Ascending aorta (tissue), 2 donors: ENCODE measurements around the gene EMILIN2. TPM values are rescaled to one million over a fixed set of nuclear protein-coding genes. Genes with fewer than 3 reads are reported as not detected.

Source experiments
- DNase-seq, 2 donors: peaks; one replicate each; pipeline ENCODE4 v3.0.0-alpha.2; 2019; ENCODE audit warnings: low spot score in 2 of 2
- H3K27ac ChIP-seq, 2 donors: fragments of 200-600 bp; sonication (generic); one replicate each; pipeline ENCODE4 v1.5.1; 2016 to 2017; ENCODE audit warnings: mild to moderate bottlenecking in 1 of 2
- H3K27me3 ChIP-seq: fragments of 200-600 bp; sonication (generic); one replicate; pipeline ENCODE4 v1.5.1; 2017
- H3K36me3 ChIP-seq, 2 donors: fragments of 200-600 bp; sonication (generic); one replicate each; pipeline ENCODE4 v1.5.1; 2016
- H3K4me1 ChIP-seq, 2 donors: fragments of 200-600 bp; sonication (generic); one replicate each; pipeline ENCODE4 v1.5.1; 2016 to 2017; ENCODE audit warnings: mild to moderate bottlenecking in 1 of 2
- H3K4me3 ChIP-seq, 2 donors: fragments of 200-600 bp; sonication (generic); one replicate each; pipeline ENCODE4 v1.5.1; 2016 to 2017; ENCODE audit warnings: mild to moderate bottlenecking in 1 of 2
- H3K9me3 ChIP-seq, 2 donors: fragments of 200-600 bp; sonication (generic); one replicate each; pipeline ENCODE4 v1.5.1; 2016
- CTCF ChIP-seq, 3 experiments: fragments of 200-600 bp in 2 of 3; fragments of 450-650 bp in 1 of 3; sonication (generic) in 2 of 3; IDR thresholded peaks; one replicate each; pipeline ENCODE4 v1.5.1; 2016 to 2019; ENCODE audit warnings: antibody characterized with exemption in 3 of 3, mild to moderate bottlenecking in 1 of 3, moderate library complexity in 1 of 3
- intact Hi-C: fragments of 100-400 bp; cut with DNase I; formaldehyde crosslinking; loops from one replicate; pipeline ENCODE4 v1.15.1; 2023
- total RNA-seq: library from RNA; depleted of rRNA; stranded (reverse); fragments of >200 nt; gene quantifications from one replicate; pipeline ENCODE4 v1.1.0, GENCODE V29; 2016

EMILIN2 gene
- total RNA-seq, 1 donor from 2014 or later = 22.4 TPM

GRCh38 chr18:2895391-2895790 lies 48.6 kb downstream of the EMILIN2 start:
- Histone ChIP-seq H3K27ac (no peak overlapping the region), H3K4me3 (no peak overlapping the region), H3K4me1 (peaks cover 0 to 6% of the 10 kb centered on the region in 2 donors), H3K36me3 (peaks cover 0 to 3% of the 10 kb centered on the region in 2 donors), H3K27me3 (no peaks in the 10 kb centered on the region), H3K9me3 (no peaks in the 10 kb centered on the region)
- DNase-seq = peak in 1 of 2 donors; percentile 51
- no peak for TF ChIP-seq CTCF (IDR thresholded peaks at IDR 0.05)
- intact Hi-C loops = no loop called here

- peak in 1 of 2 donors; percentile 8 for DNase-seq
- intact Hi-C loops = no loop called here
- Histone ChIP-seq H3K9me3 (no peaks in the 10 kb centered on the region), H3K4me3 (no peak overlapping the region), H3K4me1 (peaks cover 0 to 6% of the 10 kb centered on the region in 2 donors), H3K36me3 (peaks cover 0 to 3% of the 10 kb centered on the region in 2 donors), H3K27ac (no peak overlapping the region), H3K27me3 (no peaks in the 10 kb centered on the region)
- no peak for TF ChIP-seq CTCF (IDR thresholded peaks at IDR 0.05)
Measured at GRCh38 chr18:2896990-2897389, 50.2 kb downstream of the EMILIN2 start.

DNA sequence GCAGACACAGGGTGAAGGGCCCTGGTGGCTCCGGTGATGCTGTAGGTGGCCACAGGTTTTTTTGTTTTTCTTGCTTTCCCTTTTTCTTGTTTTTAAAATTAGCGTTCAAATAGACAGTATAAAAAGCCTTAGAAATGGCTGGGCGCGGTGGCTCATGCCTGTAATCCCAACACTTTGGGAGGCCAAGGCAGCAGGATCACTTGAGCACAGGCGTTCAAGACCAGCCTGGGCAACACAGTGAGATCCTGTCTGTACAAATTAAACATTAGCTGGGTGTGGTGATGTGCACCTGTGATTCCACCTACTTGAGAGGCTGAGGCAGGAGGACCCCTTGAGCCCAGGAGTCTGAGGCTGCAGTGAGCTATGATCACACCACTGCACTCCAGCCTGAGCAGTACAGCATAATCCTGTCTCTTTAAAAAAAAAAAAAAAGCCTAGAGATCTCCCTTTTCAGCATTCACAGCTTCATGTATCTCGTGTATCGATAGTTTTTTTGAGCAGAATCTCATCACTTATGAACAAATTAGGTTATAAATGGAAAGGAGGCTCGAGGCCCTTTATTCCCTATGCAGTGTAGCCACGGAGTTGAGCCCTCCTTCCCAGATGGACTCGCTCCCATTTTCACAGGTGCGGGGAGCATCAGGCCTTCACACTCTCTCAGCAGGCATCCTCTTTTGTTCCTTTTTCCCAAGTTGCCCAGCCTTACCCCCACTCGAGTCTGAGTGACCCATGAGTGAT lies 50.8 kb downstream of the EMILIN2 start:
- intact Hi-C loops = no loop called here
- Histone ChIP-seq H3K4me3 (no peak overlapping the region), H3K27ac (no peak overlapping the region), H3K4me1 (peaks cover 0 to 7% of the 10 kb centered on the region in 2 donors), H3K36me3 (peaks cover 0 to 3% of the 10 kb centered on the region in 2 donors), H3K27me3 (no peaks in the 10 kb centered on the region), H3K9me3 (no peaks in the 10 kb centered on the region)
- no peak for TF ChIP-seq CTCF (IDR thresholded peaks at IDR 0.05)
- DNase-seq = no peak

DNA sequence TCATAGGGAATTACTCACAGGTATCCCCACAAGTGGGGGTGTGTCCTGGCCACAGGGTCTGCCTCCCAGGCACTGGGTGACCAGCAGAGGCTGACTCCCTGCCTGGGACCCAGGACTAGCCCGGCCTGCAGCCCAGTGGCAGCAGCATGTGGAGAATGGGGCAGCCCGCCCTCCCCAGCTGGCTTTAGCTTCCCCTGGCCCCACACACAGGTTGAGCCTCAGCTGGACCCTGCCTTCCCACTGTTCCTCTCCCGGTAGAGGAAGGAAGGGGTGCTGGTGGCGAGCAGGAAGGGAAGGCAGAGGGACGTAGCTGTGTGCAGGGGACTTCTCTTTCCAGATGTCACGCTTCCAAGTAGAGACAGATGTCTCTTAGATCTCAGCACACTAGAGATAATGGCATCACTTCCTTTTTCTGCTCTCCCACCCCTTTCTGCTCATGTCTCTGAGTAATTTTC lies 51.4 kb downstream of the EMILIN2 start:
- H3K27ac ChIP-seq = no peak overlapping the region

DNA sequence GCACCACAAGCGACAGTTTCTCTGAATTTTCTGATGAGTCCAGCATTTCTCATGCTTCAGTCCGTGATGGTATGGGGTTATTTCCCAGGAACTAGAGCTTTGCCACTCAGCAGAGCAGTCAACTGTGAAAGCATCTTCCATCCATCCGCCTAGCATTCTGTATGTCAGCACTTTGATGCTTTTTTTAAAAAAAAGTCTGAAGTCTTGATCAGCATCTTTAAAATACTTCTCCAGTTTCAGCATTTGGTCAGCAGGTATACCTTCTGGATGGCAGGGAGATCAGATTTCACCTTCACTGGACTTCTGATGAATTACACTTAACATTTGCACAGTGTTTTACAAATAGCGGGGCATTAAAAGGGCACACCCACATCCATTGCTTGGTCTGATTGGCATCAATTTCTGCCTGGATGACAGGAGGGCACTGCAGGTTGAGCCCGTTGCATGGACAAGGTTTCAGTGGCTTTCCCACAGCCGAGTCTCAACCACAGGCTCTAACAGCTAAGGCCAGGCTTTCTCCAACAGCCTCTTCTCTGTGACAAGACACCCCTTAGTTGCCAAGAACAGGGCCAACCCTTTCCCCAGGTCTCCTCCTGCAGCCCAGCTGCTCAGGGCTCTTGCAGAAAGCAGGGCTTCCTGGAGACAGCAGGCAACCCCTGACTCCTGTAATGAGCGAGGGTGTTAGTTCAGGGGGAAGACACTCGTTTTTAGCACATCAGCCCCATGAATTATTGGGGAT lies 54.0 kb downstream of the EMILIN2 start:
- no peak for TF ChIP-seq CTCF (IDR thresholded peaks at IDR 0.05)
- Histone ChIP-seq H3K4me1 (peaks cover 0 to 7% of the 10 kb centered on the region in 2 donors), H3K27me3 (no peaks in the 10 kb centered on the region), H3K9me3 (no peaks in the 10 kb centered on the region), H3K4me3 (no peak overlapping the region), H3K36me3 (no peaks in the 10 kb centered on the region), H3K27ac (no peak overlapping the region)
- peak in 1 of 2 donors; percentile 35 for DNase-seq
- intact Hi-C loops = no loop called here

More for the DNA sequence above, 51.4 kb downstream of the EMILIN2 start:
- intact Hi-C loops = no loop called here
- Histone ChIP-seq H3K27me3 (no peaks in the 10 kb centered on the region), H3K9me3 (no peaks in the 10 kb centered on the region), H3K4me3 (no peak overlapping the region), H3K4me1 (peaks cover 0 to 10% of the 10 kb centered on the region in 2 donors), H3K36me3 (peaks cover 0 to 3% of the 10 kb centered on the region in 2 donors)
- no peak for TF ChIP-seq CTCF (IDR thresholded peaks at IDR 0.05)
- peak in 1 of 2 donors; percentile 63 for DNase-seq
